ENCODE results near the gene PRMT7.

GRCh38 chr16:68387301-68387700 lies 76.5 kb downstream of the PRMT7 start:
- TF ChIP-seq CTCF (IDR thresholded peaks at IDR 0.05; ENCODE audit: insufficient read depth, low read depth, low read length): no peak
- TF ChIP-seq EZH2 (IDR thresholded peaks at IDR 0.05; ENCODE audit: insufficient read depth, low read length): no peak

Measured in astrocyte (in vitro differentiated cells and primary cell).